BJ (cell line): ENCODE data around the gene ATP8A2. TPM values are rescaled to one million over a fixed set of nuclear protein-coding genes. Genes with fewer than 3 reads are reported as not detected.

Experiments
- CTCF ChIA-PET: fragments of 350-600 bp; formaldehyde crosslinking; extraction: SDS; loops from one replicate; lab custom pipeline; 2021; ENCODE audit warnings: antibody characterized with exemption, inconsistent platforms; lab: Yijun Ruan, JAX
- POLR2A ChIA-PET: fragments of 300-600 bp; sonication (Branson Sonifier 250); formaldehyde crosslinking; extraction: SDS; loops from one replicate; lab custom pipeline; 2021; ENCODE audit warnings: antibody characterized with exemption; lab: Charles Lee
- DNase-seq: peaks from one replicate; pipeline ENCODE4 v3.0.0-alpha.2; 2011; ENCODE audit warnings: low read depth
- H3K27me3 ChIP-seq: 2 replicates; pipeline ENCODE4 v1.6.0; 2011; ENCODE audit warnings: low read length; ENCODE audit not compliant: control insufficient read depth, insufficient read depth
- H3K36me3 ChIP-seq: 2 replicates; pipeline ENCODE4 v1.5.1; 2011; ENCODE audit warnings: low read length; ENCODE audit not compliant: control insufficient read depth, insufficient read depth
- H3K4me3 ChIP-seq: 2 replicates; pipeline ENCODE4 v1.5.1; 2011; ENCODE audit warnings: low read depth, mild to moderate bottlenecking, control low read depth, low read length
- CTCF ChIP-seq: IDR thresholded peaks from 2 replicates; pipeline ENCODE4 v1.5.1; 2011; ENCODE audit warnings: low read depth, mild to moderate bottlenecking, control low read depth, inconsistent platforms, low read length, moderate library complexity; ENCODE audit not compliant: insufficient read depth
- polyA plus RNA-seq: library from polyadenylated mRNA; depleted of rRNA; stranded (reverse); fragments of >200 nt; gene quantifications from 2 replicates; pipeline ENCODE4 v1.2.3, GENCODE V29; 2011

ATP8A2 gene
- polyA plus RNA-seq, 1 experiment, result 0.02 TPM

GRCh38 chr13:25473864-25474263, 102.1 kb downstream of the ATP8A2 start:
- Histone ChIP-seq H3K27me3 (peaks cover 2% of the 10 kb centered on the region; the same call in 1 of the 2 replicates), H3K4me3 (no peak overlapping the region), H3K36me3 (no peaks in the 10 kb centered on the region)
- no peak for DNase-seq
- POLR2A ChIA-PET, result no interaction called here
- TF ChIP-seq CTCF, result no peak
- CTCF ChIA-PET, result no interaction called here

- no peak overlapping the region for H3K4me3 ChIP-seq
- no peak for TF ChIP-seq CTCF
- DNase-seq, result no peak
- no peaks in the 10 kb centered on the region for H3K36me3 ChIP-seq
- POLR2A ChIA-PET, result no interaction called here
- H3K27me3 ChIP-seq, result no peaks in the 10 kb centered on the region
- CTCF ChIA-PET, result no interaction called here
These were observed 106.4 kb downstream of the ATP8A2 start for GRCh38 chr13:25478186-25478585.

- POLR2A ChIA-PET, result no interaction called here
- no peak for DNase-seq
- CTCF ChIA-PET, result no interaction called here
- Histone ChIP-seq H3K4me3 (no peak overlapping the region), H3K27me3 (no peaks in the 10 kb centered on the region), H3K36me3 (no peaks in the 10 kb centered on the region)
- no peak for TF ChIP-seq CTCF
These were observed 117.5 kb downstream of the ATP8A2 start for GRCh38 chr13:25489238-25489637.

- ChIA-PET POLR2A (no interaction called here), CTCF (no interaction called here)
- no peaks in the 10 kb centered on the region for H3K27me3 ChIP-seq
- no peak for TF ChIP-seq CTCF
- no peaks in the 10 kb centered on the region for H3K36me3 ChIP-seq
- H3K4me3 ChIP-seq, result no peak overlapping the region
- DNase-seq, result no peak
These were observed 118.5 kb downstream of the ATP8A2 start for GRCh38 chr13:25490236-25490635.

- ChIA-PET POLR2A (no interaction called here), CTCF (interaction anchor here (0.5 kb wide), 1 partner anchor 118 kb away, joined by 5 read pairs; no protein-coding TSS in a partner anchor)
- Histone ChIP-seq H3K27me3 (no peaks in the 10 kb centered on the region), H3K4me3 (no peak overlapping the region), H3K36me3 (no peaks in the 10 kb centered on the region)
- DNase-seq, result no peak
- TF ChIP-seq CTCF, result no peak
These were observed 122.3 kb downstream of the ATP8A2 start for GRCh38 chr13:25493931-25494640.
